Inferior parietal cortex (tissue), 1 donor: ENCODE results near the gene SNX15.
A peak's percentile ranks its signal among the peaks of the same experiment; 100 is the strongest.
"Not testable (repeated sequence)": the region's sequence is repeated elsewhere in the genome, so short reads cannot be mapped to it uniquely, and the experiment has no call there.

ENCODE experiments used
- DNase-seq: peaks from one replicate; pipeline ENCODE4 v3.0.0-alpha.2; 2016; ENCODE audit errors: extremely low spot score

The SNX15 gene, protein sequence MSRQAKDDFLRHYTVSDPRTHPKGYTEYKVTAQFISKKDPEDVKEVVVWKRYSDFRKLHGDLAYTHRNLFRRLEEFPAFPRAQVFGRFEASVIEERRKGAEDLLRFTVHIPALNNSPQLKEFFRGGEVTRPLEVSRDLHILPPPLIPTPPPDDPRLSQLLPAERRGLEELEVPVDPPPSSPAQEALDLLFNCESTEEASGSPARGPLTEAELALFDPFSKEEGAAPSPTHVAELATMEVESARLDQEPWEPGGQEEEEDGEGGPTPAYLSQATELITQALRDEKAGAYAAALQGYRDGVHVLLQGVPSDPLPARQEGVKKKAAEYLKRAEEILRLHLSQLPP

DNA sequence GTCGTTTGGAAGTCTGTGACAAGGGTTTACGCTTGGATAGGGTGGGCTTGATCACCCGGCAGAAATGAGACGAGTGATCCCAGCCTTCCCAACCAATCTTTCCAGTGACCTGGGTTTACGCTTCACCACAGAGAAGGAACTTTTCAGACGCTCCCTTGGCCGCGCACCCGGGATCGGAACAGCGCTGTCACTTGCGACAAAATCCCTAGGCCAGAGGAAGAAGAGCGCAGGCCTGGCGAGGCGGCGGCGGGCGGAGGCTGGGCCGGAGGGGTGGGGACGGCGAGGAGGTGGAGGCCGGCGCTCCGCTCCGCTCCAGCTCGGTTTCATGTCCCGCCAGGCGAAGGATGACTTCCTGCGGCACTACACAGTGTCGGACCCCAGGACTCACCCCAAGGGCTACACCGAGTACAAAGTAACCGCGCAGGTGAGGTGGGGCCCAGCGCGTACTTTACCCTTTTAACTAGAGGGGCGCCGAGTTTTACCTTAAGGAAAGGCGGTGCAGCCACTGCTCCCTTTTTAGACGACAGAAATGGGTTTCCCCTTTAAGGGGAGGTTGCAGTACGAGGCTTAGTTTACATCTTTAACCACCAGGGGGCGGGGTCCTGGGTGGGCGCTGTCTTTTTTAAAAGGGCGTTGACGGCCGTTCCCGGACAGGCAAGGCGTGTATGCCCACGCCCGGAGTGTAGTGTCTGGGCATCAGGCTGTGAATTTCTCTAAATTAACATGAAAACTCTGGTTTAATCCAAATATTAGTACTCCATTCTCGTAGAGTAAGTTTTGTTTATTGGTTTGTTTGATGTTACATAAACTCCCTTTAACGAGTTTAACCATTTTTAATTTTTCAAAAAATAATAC, at the start of gene SNX15:
Gene SNX15, plus strand, starts transcription at position 227 of the 855 bp plus-strand sequence. Its CDS starts 99 bp downstream, at position 326.
- peak; percentile 97 for DNase-seq

DNA sequence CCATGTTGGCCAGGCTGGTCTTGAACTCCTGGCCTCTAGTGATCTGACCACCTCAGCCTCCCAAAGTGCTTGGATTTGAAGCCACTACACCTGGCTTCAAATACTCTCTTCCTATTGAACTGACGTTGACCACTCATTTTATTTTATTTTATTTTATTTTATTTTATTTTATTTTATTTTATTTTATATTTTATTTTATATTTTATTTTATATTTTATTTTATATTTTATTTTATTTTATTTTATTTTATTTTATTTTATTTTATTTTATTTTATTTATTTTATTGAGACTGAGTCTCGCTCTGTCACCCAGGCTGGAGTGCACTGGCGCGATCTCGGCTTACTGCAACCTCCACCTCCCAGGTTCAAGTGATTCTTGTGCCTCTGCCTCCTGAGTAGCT, 43.9 kb upstream of the SNX15 start:
- DNase-seq, result not testable (repeated sequence)

DNA sequence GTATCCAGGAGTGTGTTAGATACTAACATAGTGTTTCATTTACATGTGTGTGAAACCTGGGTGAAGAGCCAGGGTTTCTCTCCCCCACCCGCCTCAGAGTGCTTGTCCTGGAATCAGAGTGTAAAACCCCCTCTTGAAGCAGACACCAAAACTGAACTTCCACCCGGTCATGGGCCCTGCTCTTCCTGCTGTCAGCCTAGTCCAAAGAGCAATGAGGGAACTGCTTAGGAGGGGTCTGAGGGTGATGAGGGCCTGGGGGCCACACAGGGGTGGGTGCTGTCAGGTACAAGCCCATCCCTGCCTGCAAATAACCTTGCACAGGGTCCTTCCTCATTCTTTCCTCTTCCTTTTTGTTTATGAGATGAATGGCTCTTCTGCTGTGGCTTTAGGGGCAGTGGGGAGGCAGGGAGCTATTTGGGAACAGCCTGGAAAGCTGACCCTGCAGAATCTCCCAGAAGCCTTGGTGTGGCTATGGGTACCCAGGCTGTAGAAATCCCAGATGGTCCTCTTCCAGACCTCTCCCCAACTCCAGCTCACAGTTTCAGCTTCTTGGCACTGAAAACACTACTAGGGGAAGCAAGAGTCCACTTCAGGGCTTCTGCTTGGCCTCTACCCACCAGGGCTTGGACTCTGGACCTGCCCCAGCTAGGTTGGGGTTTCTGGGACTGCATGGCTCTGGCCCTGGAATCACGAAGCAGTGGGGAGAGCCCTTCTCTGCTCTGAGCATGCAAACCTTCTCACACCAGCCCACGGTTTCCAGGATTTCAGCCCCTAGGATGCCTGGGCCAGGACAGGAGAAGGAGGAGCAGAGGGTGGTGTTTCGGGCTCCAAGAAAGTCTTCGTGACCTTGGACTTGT, 39.0 kb upstream of the SNX15 start:
- no peak for DNase-seq

DNA sequence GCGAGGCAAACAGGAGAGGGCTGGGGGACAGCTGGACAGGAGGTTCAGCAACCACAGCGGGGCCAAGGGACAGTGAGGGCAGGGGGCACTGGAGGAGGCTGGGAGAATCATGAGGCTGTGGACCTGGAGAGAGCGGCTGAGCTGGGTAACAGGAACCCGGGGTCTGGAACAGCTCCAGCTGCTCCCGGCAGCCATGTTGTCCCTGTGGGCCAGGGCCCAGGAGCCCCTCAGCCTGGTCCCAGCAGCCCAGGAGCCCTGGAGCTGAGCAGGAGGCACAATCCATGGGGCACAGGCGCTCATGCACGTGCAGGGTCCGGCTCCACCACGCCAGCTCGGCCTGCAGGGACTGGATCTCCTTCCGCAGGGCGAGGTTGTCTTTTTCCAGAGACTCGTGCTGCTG, 37.8 kb upstream of the SNX15 start:
- DNase-seq, result no peak

DNA sequence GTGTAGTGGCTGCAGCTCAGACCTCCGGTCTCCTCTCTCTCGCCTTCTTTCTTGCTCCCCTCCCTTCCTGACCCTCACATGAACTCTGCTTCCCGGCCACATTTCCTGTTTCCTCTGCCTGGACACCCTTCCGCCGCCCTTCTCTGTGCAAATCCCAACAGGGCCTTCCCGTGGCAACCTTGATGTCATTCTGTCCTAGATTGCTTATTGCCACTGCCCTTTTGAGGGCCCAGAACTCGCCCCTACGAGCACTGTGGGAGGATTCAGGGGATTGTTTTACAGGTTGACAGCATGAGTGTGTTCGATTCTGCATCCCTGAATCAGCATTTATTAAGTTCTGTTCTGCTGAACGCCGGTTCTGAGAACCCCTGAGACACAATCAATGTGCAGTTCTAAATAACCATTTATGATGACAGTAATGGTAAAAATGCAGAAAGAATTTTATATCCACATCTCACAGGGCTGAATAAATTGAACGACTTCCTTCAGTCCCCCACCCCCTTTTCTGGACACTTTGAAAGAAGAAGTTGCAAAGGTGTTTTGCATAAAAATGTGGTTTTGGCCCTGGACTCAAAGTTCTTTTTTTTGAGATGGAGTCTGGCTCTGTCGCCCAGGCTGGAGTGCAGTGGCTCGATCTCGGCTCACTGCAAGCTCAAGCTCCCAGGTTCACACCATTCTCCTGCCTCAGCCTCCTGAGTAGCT, 36.9 kb upstream of the SNX15 start:
- DNase-seq, result no peak

DNA sequence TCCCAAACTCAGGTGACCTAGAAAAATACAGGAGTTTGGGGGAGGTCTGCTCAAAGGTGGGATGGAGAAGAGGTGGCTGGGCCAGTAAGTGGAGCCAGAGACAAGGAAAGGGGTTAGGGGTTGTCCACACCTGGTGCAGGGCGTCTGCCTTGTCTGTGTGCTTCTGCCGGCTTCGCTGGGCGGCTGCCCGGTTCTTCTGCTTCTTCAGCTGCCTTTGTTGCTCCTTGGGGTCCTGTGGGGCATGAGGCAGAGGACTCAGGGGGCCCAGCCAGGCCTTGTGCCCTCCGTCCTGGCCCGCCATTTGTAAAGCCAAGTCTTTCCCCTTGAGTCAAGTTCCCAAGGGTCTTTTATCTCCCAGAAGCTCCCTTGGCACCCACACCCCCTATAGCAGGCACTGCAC, 32.9 kb upstream of the SNX15 start:
- DNase-seq, result no peak

DNA sequence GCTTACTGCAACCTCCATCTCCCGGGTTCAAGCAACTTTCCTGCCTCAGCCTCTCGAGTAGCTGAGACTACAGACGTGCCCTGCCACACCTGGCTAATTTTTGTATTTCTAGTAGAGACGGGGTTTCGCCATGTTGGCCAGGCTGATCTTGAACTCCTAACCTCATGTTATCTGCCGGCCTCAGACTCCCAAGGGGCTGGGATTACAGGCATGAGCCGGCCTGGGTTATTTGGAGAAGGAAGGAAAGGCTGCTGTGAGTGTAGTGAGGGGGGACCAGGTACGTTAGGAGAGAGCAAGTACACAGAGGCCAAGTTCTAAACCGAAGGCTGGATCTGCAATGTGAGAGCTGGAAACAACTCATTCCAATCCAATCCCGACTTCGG, 30.9 kb upstream of the SNX15 start:
- DNase-seq, result no peak

DNA sequence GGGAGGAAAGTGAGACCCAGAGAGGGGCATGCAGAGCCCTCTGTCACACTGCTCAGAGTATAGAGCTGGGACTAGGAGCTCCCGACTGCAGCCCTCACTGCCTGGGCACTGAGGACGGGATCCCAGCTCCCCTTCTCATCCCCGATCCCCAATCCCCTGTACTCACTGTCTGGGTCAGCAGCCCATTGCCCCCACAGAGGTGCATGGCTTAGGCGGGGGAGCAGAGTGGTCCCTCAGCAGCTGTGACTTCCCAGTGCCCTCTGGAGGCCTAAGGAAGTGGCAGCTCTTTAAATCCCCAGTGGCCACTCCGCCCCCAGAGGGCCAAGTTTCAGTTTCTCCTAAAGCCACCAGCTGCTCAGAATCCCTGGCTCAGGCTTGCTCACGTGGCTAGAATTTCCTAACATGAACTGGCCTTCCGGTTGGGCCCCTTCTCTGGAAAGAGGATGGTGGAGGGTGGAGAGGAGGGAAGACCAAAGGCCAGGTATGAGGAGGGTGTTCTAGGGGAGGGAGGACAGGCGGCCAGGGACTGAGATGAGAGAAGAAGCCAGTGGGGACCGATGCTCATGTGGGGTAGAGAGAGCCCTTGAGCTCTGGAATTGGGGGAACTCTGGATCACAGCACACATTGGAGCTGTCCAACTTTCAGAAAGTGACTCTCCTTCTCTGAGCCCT, 30.4 kb upstream of the SNX15 start, which contains the start of gene BATF2:
Gene BATF2, minus strand, starts transcription at position 262 of the 671 bp plus-strand sequence. Its CDS starts 57 bp downstream, at position 205.
- peak; percentile 50 for DNase-seq

DNA sequence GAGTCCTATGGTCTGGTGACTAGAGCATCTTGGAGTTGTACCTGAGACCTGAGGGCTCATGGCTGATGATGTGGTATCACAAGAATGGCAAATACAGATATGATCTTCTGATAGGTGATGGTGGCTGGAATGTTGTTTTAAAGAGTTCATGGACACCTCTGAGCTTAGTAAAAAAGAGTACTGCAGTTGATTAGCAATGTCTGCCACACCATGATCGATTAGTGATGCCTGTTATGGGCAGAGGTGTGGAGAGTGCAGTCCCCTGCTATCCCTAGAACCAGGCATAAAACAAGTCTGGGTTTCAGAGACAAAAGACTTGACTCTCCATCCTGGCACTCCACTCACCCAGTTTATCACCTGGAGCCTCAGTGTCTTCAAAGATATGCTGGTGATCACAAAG, 29.1 kb upstream of the SNX15 start:
- no peak for DNase-seq

DNA sequence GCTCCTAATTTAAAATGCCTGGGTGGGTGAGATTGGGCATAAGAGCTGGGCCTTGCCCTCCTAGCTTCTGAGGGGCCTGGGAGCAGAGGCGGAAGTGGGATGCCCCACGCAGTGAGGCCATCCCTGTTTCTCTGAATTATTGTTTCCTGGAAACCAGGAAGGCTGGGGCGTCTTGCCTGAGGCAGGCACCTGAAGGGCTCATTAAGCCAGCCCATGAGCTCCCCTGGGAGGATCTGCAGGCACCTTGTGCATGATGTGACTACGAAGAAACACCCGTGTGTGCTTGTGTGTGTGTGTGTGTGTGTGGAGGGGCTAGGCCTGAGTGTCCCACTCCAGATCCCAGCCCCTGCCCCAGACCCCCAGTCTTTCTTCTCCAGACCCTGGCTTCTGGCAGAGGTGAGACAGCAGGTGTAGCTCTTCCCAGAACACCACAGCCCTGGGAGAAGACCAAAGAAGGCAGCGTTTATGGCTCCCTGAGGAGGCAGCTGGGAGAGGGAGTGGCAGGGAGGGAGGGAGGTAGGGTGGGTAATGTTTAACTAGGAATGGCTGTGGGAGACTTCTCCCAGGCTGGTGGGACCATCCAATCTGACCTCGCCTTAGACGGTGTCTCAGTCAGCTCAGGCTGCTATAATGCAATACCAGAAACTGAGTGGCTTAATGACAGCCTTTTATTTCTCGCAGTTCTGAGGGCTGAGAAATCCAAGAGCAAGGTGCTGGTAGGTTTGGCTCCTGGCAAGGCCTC, 28.4 kb upstream of the SNX15 start:
- no peak for DNase-seq

DNA sequence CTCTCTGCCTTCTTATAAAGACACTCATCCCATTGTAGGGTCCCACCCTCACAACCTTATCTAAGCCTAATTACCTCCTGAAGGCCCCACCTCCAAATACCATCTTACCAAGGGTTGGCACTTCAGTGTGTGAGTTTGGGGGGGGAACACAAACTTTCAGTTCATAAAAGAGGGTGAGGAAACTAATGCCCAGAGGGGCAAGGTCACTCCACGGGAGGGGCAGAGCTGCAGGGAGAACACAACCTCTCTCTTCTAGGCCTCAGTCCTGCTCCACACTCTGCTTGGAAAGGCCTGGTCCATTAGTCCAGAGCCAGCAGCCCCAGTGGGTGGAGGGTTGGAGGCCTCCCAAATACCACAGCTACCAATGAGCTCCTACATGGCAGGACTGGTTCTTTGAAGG, 27.8 kb upstream of the SNX15 start:
- DNase-seq, result no peak

DNA sequence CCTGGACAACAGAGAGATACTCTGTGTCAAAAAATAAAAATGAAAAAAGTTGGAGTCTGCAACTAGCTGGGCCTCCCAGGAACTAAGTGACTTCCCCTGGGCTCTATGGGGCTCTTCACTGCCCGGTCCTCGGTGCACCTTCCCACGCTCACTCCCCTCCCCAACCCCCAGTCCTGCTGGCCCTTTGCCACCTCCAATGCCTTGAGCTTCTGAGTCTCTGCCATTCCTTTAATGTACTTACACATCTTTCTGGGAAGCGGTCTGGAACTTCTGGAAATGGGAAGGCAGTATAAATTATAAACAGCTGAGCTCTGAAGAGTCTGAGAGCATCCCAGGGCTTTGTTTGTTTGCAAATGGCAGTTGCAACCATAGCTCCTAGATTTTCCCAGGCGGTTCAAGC, 24.5 kb upstream of the SNX15 start:
- no peak for DNase-seq

DNA sequence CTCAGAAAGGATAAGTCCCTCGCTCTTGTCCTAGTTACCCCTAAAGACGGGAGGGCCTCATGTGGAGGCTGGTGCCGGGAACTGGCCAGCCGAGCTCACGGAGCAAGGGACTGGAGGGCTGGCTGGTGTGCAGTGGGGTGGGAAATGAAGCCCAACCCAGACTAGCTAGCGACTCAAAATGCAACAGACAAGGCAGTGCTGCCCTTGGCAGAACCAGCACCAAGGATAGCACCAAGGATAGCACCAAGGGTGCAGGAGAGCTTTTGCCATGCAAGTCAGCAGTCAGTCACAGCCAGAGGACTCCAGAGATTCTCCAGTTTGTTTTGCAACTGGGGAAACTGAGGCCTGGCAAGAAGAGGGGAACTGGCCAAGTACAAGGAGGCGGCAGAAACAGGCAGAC, 24.0 kb upstream of the SNX15 start:
- DNase-seq, result no peak

DNA sequence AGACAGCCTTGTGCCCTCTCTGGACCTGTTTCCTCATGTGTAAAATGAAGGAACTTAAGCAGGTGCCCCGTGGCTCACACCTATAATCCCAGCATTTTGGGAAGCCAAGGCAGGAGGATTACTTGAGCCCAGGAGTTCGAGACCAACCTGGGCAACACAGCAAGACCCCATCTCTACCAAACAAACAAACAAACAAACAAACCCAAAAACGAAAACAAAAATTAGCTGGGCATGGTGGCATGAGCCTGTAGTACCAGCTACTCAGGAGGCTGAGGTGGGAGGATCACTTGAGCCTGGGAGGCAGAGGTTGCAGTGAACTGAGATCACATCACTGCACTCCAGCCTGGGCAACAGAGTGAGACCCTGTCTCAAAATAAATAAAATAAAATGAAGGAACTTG, 23.3 kb upstream of the SNX15 start:
- not testable (repeated sequence) for DNase-seq

DNA sequence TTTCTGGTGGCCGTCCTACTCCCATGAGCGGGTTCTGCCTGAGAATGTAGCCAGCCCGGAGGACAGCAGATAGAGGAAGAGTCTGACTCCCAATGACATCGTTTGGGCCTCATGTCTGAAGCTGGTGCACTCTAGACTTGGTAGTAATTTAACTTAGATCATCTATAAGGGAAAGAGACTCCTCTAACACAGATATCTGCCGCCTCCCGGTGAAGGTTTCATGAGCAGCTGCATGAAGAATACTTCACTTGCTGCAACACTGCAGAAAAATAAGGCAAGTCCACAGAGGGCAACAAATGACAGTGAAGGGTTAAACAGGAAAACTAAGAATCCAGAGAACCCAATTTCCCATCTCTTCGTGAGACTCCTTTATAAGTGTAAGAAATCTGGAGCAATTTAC, 19.2 kb upstream of the SNX15 start:
- DNase-seq, result no peak

DNA sequence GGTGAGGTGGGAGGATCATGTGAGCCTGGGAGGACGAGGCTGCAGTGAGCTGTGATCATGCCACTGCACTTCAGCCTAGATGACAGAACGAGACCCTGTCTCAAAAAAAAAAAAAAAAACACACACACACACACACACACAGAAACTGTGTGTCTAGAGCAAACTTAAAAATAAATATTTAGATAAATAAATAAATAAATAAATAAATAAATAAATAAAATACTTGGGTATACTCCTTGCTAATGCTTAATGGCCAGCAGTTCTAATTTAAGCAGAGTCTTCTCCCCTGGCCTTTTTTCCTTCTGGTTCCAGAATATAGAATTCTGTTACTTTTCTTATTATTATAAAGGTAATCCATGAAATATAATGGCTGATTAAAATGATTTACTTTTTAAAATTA, 18.4 kb upstream of the SNX15 start:
- no peak for DNase-seq

DNA sequence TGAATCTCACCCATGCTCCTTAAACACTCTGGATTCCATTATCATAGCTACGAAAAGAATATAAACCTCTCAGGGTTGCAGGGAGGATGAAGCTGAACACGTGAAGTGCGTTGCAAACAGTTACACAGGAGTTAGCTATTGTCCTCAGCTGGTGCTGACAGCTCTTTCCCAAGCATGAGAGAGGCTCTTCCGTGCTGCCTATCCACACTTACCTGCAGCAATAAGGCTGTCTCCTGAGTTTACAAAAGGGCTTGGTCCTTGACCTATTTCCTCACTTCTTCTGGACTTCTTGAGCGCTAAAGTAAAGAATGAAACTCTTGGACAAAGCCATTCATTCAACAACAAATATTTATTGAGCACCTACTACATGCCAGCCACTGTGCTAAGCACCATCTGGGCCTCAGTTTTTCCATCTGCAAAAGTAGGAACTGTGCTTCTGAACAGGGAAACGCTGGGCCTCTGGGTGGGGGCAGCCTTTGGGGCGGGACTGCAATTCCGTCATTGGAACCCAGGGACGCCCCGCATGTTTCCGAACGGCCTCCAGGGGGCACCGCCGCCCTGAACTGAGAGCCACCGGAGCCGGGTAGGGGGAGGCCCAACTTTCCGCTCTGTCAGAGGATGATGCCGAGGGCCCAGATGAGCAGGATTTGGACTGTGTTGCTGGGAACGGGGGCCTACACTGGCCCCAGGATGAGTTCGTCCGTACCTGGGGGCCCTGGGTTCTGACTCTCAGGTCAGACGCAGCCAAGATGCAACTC, 13.9 kb upstream of the SNX15 start:
- DNase-seq, result peak; percentile 86

DNA sequence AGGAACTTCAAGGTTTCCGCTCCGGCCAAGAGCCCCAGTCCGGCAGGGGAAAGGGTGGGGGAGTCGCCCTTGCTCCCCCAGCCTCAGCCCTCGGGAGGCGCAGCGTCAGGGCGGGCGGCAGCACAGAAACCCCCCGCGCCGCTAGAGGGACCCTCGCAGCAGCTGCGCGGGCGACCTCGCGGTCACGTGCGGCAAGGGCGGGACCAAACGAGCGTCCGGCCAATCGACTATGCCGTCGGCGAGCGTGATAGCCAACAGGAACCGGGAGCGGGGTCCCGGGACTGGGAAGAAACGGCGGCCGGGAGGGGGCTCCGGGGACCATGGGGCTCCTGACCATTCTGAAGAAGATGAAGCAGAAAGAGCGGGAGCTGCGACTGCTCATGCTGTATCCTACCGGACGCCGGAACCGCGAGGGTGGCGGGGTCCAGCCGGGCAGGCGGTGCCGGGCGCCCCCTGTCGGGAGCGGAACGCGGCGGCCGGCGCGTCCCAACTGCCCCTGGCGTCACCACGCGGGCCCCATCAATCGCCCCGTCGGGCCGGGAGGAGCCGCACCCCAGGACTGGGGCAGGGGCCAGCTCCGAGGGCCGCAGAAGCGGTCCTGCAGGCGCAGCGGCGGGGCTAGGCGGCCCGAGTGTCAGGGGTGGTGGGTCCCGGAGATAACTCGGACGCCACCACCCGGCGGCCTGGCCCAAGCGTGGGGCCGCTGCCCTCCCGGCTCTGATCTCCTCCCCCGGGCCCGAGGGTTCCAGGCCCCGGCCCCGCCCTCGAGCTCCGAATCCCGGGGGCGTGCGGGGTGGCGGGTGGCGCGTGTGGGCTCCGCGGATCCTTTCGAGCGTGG, 13.1 kb upstream of the SNX15 start, which contains the start of gene ARL2:
Gene ARL2, plus strand, starts transcription at position 273 of the 838 bp plus-strand sequence. Its CDS starts 48 bp downstream, at position 321.
- peak; percentile 92 for DNase-seq
